Measurements from ENCODE around the gene TMEM225B.
"Not testable (repeated sequence)": the region's sequence is repeated elsewhere in the genome, so short reads cannot be mapped to it uniquely, and the experiment has no call there.

Gene TMEM225B

DNA sequence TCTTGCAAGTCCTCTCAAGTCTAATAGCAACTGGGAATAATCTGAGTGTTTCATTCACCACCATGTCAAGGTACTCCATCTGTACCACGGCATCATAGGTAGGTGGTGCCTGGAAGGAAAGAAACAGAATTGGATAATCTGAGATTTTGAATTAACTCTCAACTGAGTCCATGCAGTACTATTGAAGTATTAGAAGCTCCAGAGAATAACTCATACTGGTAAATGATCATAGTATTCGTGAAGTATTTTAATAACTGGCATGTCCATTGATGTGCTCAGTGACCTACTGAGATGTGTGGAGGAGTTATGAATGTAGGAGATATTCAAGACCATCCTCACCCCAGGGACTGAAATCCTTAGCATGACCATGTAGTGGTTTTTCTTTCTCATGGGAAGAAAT is 54.6 kb downstream of the TMEM225B start:
- Histone ChIP-seq H3K27ac (no peak overlapping the region), H3K4me2 (no peak overlapping the region), H3K9ac (no peak overlapping the region), H3K27me3 (no peaks in the 10 kb centered on the region), H3K9me3 (no peaks in the 10 kb centered on the region), H3K36me3 (0 out of 2 replicates have a peak, but pooled peaks cover 3% of the 10 kb centered on the region), H4K20me1 (no peaks in the 10 kb centered on the region), H3K4me3 (no peak overlapping the region), H3K4me1 (no peaks in the 10 kb centered on the region)
- no peak for TF ChIP-seq Cebpa-rat (IDR thresholded peaks at IDR 0.05)

DNA sequence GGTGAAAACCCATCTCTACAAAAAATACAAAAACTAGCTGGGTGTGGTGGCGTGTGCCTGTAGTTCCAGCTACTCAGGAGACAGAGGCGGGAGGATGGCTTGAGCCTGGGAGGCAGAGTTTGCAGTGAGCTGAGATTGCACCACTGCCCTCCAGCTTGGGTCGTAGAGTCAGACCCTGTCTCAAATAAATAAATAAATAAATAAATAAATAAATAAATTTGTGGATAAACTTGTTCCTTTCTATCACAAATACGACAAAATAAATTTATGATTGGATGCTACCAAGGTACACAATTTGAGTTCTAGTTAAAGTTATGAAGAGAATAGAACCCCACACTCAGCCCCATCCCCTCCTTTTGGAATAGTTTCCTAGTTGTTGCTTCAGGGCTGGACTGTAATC is 55.2 kb downstream of the TMEM225B start:
- not testable (repeated sequence) for H3K4me3 ChIP-seq, H3K9ac ChIP-seq, H3K36me3 ChIP-seq, H3K4me1 ChIP-seq, H3K4me2 ChIP-seq, H3K27me3 ChIP-seq, H3K9me3 ChIP-seq, H3K27ac ChIP-seq, H4K20me1 ChIP-seq

- Histone ChIP-seq H3K27me3 (no peaks in the 10 kb centered on the region), H3K9ac (no peak overlapping the region), H3K4me2 (no peak overlapping the region), H3K27ac (no peak overlapping the region), H3K4me1 (no peaks in the 10 kb centered on the region), H3K9me3 (no peaks in the 10 kb centered on the region), H4K20me1 (no peaks in the 10 kb centered on the region), H3K36me3 (0 out of 2 replicates have a peak, but pooled peaks cover 3% of the 10 kb centered on the region), H3K4me3 (no peak overlapping the region)
- TF ChIP-seq Cebpa-rat (IDR thresholded peaks at IDR 0.05): no peak
Measured at GRCh38 chr7:99653754-99654153, 55.7 kb downstream of the TMEM225B start.

- H3K9me3 ChIP-seq, H3K4me3 ChIP-seq, H3K4me1 ChIP-seq, H3K27ac ChIP-seq, H4K20me1 ChIP-seq, H3K4me2 ChIP-seq, H3K27me3 ChIP-seq, H3K9ac ChIP-seq, H3K36me3 ChIP-seq: not testable (repeated sequence)
Measured at GRCh38 chr7:99654626-99655025, 56.6 kb downstream of the TMEM225B start.

GRCh38 chr7:99657879-99658278 is 59.8 kb downstream of the TMEM225B start:
- H3K27me3 ChIP-seq, H3K4me1 ChIP-seq, H3K27ac ChIP-seq, H3K9me3 ChIP-seq, H3K4me2 ChIP-seq, H3K36me3 ChIP-seq, H3K9ac ChIP-seq, H4K20me1 ChIP-seq, H3K4me3 ChIP-seq: not testable (repeated sequence)
